ENCODE data around the gene TBATA. TPM values are rescaled to one million over a fixed set of nuclear protein-coding genes. Genes with fewer than 3 reads are reported as not detected.

TBATA gene
- total and polyA plus RNA-seq, 4 experiments from 2014 or later, result not detected

DNA sequence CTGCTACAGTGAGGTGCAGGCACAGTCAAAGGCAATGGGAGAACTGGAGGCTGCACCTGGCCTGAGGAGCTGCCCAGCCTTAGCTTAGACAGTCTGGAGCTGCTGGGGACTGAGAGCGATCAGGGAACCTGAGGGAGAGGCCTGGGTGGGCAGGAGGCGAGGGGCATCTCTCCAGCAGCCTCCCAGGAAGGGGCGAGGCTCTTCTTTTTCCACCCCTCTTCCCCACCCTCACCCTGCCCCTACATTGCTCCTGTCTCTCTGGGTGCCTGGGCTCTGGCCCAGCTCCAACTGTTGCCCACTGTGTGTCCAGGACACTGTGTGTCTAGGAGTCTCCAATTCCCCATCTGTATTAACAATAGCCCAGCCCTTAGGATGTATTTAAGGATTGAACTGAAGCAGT lies 36.9 kb downstream of the TBATA start:
- H3K4me1 ChIP-seq (ENCODE audit: insufficient read depth, low read length), result no peaks in the 10 kb centered on the region
- H3K4me3 ChIP-seq (ENCODE audit: low read length in 2 of 2), result no peak overlapping the region
- no peaks in the 10 kb centered on the region for H3K36me3 ChIP-seq (ENCODE audit: insufficient read depth, low read length)
- Mint-ChIP-seq H3K27ac (no peak overlapping the region), H3K36me3 (no peaks in the 10 kb centered on the region), H3K4me3 (no peak overlapping the region), H3K9me3 (peaks cover 0 to 1% (median 0%) of the 10 kb centered on the region in 8 donors), H3K27me3 (peaks cover 0 to 1% of the 10 kb centered on the region in 2 donors), H3K4me1 (no peaks in the 10 kb centered on the region)
- POLR2A ChIA-PET (ENCODE audit: partially characterized antibody), result no interaction called here
- intact Hi-C loops (cut with micrococcal nuclease), result no loop called here
- no peaks in the 10 kb centered on the region for H3K9me3 ChIP-seq (ENCODE audit: control insufficient read depth in 1 of 2, low read length in 2 of 2)
- CTCF ChIA-PET (ENCODE audit: partially characterized antibody), result interaction anchor here (1.0 kb wide), 1 partner anchor 10 kb away, joined by 3 read pairs; no protein-coding TSS in a partner anchor
- DNase-seq, result no peak
- H3K27me3 ChIP-seq (ENCODE audit: insufficient read depth, low read length), result no peaks in the 10 kb centered on the region
- H3K27ac ChIP-seq (ENCODE audit: low read depth, low read length), result no peak overlapping the region

DNA sequence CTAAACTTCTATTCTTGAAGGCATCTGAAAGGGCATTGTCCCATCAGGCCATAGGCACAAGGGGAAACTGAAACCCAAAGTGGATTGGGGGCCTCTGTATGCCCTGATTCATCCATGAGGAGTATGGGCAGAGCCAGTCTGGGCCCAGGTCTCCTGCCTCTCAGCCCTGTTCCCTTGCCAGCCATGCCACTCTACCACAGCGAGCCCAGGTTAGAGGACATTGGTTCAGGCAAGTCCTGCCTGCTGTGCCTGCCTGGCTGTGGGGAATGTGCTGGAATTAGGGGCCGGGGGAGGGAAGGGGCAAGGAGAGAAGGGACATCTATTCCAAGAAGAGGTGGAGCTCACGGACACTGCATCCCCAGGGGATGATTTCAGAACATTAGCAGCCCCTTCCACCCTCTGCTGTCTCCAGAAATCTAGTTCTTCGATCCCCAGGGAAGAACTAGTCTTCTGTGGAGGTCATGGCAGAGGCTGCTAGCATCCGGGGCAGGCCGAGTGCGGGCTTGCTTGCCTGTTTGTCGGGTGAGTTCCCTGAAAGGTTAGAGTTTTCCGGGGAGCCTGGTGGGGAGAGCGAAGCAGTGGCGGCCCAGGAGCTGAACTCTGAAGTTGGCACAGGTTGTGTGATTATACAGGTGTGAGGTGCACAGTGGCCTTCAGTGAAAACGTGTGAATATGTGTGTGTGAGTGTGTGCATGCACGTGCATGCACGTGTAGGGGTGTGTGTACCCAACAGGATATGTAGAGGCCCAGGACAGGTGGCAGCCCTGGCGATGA lies 37.8 kb downstream of the TBATA start:
- peaks cover 0 to 1% (median 0%) of the 10 kb centered on the region in 8 donors for H3K9me3 Mint-ChIP-seq
- Histone ChIP-seq H3K9me3 (ENCODE audit: control insufficient read depth in 1 of 2, low read length in 2 of 2) (no peaks in the 10 kb centered on the region), H3K27ac (ENCODE audit: low read depth, low read length) (no peak overlapping the region), H3K4me3 (ENCODE audit: low read length in 2 of 2) (no peak overlapping the region), H3K27me3 (ENCODE audit: insufficient read depth, low read length) (no peaks in the 10 kb centered on the region), H3K36me3 (ENCODE audit: insufficient read depth, low read length) (no peaks in the 10 kb centered on the region), H3K4me1 (ENCODE audit: insufficient read depth, low read length) (no peaks in the 10 kb centered on the region)
- ChIA-PET CTCF (ENCODE audit: partially characterized antibody) (no interaction called here), POLR2A (ENCODE audit: partially characterized antibody) (no interaction called here)
- peak overlapping the region in 1 of 8 donors; percentile 36 for H3K4me3 Mint-ChIP-seq
- peaks cover 0 to 1% of the 10 kb centered on the region in 2 donors for H3K27me3 Mint-ChIP-seq
- H3K4me1 Mint-ChIP-seq, result peaks cover 0 to 2% (median 0%) of the 10 kb centered on the region in 4 donors
- H3K27ac Mint-ChIP-seq, result peak overlapping the region in 1 of 7 donors; percentile 18
- intact Hi-C loops (cut with micrococcal nuclease), result no loop called here
- H3K36me3 Mint-ChIP-seq, result no peaks in the 10 kb centered on the region
- DNase-seq, result no peak

DNA sequence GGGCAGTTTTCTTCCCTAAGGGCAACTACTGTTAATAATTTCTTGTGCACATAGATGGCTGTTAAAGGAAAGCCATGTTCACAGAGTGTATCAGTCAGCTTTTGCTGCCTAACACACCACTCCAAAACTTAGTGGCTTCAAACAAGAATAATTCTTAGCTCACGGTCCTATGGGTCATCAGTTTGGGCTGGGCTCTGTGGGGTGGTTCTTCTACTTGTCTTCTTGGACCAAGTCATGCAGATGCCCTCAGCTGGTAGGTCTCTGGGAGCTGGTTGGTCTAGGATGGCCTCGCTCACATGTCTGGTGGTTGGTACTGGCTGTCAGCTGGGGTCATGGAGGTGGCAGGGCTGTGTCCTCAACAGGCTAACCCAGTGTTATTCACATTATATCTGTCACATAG lies 39.6 kb downstream of the TBATA start:
- H3K27me3 Mint-ChIP-seq, result peaks cover 0 to 1% of the 10 kb centered on the region in 2 donors
- no peak overlapping the region for H3K27ac Mint-ChIP-seq
- Histone ChIP-seq H3K4me3 (ENCODE audit: low read length in 2 of 2) (no peak overlapping the region), H3K9me3 (ENCODE audit: control insufficient read depth in 1 of 2, low read length in 2 of 2) (no peaks in the 10 kb centered on the region), H3K27me3 (ENCODE audit: insufficient read depth, low read length) (no peaks in the 10 kb centered on the region), H3K27ac (ENCODE audit: low read depth, low read length) (no peak overlapping the region), H3K36me3 (ENCODE audit: insufficient read depth, low read length) (no peaks in the 10 kb centered on the region), H3K4me1 (ENCODE audit: insufficient read depth, low read length) (no peaks in the 10 kb centered on the region)
- H3K4me1 Mint-ChIP-seq, result peaks cover 0 to 2% (median 0%) of the 10 kb centered on the region in 4 donors
- POLR2A ChIA-PET (ENCODE audit: partially characterized antibody), result no interaction called here
- no peaks in the 10 kb centered on the region for H3K36me3 Mint-ChIP-seq
- DNase-seq, result no peak
- intact Hi-C loops (cut with micrococcal nuclease), result no loop called here
- H3K4me3 Mint-ChIP-seq, result no peak overlapping the region
- CTCF ChIA-PET (ENCODE audit: partially characterized antibody), result interaction anchor here (1.5 to 2.8 kb wide), 2 partner anchors 9 to 14 kb away, joined by 3 to 9 read pairs; no protein-coding TSS in a partner anchor
- H3K9me3 Mint-ChIP-seq, result peaks cover 0 to 1% (median 0%) of the 10 kb centered on the region in 8 donors

DNA sequence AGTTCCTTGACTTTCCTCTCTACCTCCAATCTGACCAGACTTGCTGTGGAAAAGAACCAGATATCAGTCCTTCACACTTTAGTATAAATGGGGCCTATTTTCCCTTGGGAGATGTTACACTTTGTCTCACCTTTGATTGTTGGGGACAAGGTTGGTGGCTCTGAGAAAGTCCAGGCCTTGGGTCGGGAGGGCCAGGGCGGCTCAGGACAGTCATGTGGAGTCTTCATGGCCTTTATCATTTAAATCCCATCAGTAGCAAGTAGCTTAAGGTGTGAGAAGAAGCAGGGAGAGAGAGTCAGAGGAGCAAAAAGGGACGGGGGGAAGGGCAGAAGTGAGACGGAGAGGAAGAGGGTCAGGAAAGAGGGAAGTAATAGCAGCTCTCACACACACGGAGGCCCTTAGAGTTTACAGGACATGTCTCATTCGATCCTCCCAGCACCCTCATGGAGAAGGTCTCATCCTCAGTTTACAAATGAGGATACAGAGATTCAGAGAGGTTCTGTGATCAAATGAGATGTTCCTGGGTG lies 40.5 kb downstream of the TBATA start:
- Mint-ChIP-seq H3K9me3 (peaks cover 0 to 1% (median 0%) of the 10 kb centered on the region in 8 donors), H3K27ac (no peak overlapping the region), H3K27me3 (peaks cover 0 to 1% of the 10 kb centered on the region in 2 donors), H3K36me3 (no peaks in the 10 kb centered on the region), H3K4me3 (no peak overlapping the region), H3K4me1 (peaks cover 0 to 2% (median 0%) of the 10 kb centered on the region in 4 donors)
- H3K27ac ChIP-seq (ENCODE audit: low read depth, low read length), result no peak overlapping the region
- H3K36me3 ChIP-seq (ENCODE audit: insufficient read depth, low read length), result no peaks in the 10 kb centered on the region
- H3K4me3 ChIP-seq (ENCODE audit: low read length in 2 of 2), result no peak overlapping the region
- intact Hi-C loops (cut with micrococcal nuclease), result no loop called here
- CTCF ChIA-PET (ENCODE audit: partially characterized antibody), result interaction anchor here (1.5 to 2.8 kb wide), 2 partner anchors 10 to 13 kb away, joined by 3 to 9 read pairs; no protein-coding TSS in a partner anchor
- no peaks in the 10 kb centered on the region for H3K9me3 ChIP-seq (ENCODE audit: control insufficient read depth in 1 of 2, low read length in 2 of 2)
- POLR2A ChIA-PET (ENCODE audit: partially characterized antibody), result no interaction called here
- no peaks in the 10 kb centered on the region for H3K4me1 ChIP-seq (ENCODE audit: insufficient read depth, low read length)
- H3K27me3 ChIP-seq (ENCODE audit: insufficient read depth, low read length), result no peaks in the 10 kb centered on the region
- DNase-seq, result no peak

DNA sequence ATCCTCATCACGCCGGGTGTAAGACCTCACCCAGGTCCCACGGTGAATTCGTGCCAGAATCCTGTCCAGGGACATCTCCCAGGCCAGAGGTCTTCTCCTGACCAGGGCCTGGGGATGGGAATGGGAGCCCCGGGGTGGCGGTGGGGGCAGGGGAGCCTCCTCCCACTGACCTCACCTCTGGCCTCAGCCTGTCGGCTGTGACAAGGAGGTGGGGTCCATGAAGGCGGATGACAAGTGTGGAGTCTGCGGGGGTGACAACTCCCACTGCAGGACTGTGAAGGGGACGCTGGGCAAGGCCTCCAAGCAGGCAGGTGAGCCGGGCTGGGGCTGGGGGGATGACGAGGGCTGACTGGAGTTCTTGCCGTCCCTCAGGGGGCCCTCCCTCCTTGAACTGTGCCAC lies 41.3 kb downstream of the TBATA start:
- POLR2A ChIA-PET (ENCODE audit: partially characterized antibody), result no interaction called here
- Mint-ChIP-seq H3K36me3 (no peaks in the 10 kb centered on the region), H3K27ac (no peak overlapping the region), H3K9me3 (peaks cover 0 to 1% (median 0%) of the 10 kb centered on the region in 8 donors), H3K27me3 (peaks cover 0 to 1% of the 10 kb centered on the region in 2 donors), H3K4me1 (peaks cover 0 to 2% (median 0%) of the 10 kb centered on the region in 4 donors), H3K4me3 (no peak overlapping the region)
- no peak overlapping the region for H3K27ac ChIP-seq (ENCODE audit: low read depth, low read length)
- H3K4me1 ChIP-seq (ENCODE audit: insufficient read depth, low read length), result no peaks in the 10 kb centered on the region
- H3K4me3 ChIP-seq (ENCODE audit: low read length in 2 of 2), result no peak overlapping the region
- H3K9me3 ChIP-seq (ENCODE audit: control insufficient read depth in 1 of 2, low read length in 2 of 2), result no peaks in the 10 kb centered on the region
- intact Hi-C loops (cut with micrococcal nuclease), result no loop called here
- H3K36me3 ChIP-seq (ENCODE audit: insufficient read depth, low read length), result no peaks in the 10 kb centered on the region
- CTCF ChIA-PET (ENCODE audit: partially characterized antibody), result interaction anchor here (2.8 kb wide), 1 partner anchor 11 kb away, joined by 9 read pairs; no protein-coding TSS in a partner anchor
- DNase-seq, result no peak
- H3K27me3 ChIP-seq (ENCODE audit: insufficient read depth, low read length), result no peaks in the 10 kb centered on the region

DNA sequence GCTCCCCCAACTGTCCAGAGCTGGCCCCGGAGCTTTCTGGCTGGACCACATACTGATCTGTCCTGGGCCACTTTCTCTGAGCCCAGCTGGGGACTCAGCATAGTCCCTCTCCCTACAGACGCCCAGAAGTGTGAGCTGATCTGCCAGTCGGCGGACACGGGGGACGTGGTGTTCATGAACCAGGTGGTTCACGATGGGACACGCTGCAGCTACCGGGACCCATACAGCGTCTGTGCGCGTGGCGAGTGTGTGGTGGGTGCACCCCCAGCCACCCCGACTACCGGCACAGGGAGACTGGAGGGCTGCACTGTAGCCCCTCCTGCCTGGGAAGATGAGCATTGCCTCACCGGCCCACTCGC lies 41.8 kb downstream of the TBATA start:
- H3K36me3 Mint-ChIP-seq, result no peaks in the 10 kb centered on the region
- H3K36me3 ChIP-seq (ENCODE audit: insufficient read depth, low read length), result no peaks in the 10 kb centered on the region
- no peak overlapping the region for H3K27ac ChIP-seq (ENCODE audit: low read depth, low read length)
- ChIA-PET POLR2A (ENCODE audit: partially characterized antibody) (no interaction called here), CTCF (ENCODE audit: partially characterized antibody) (no interaction called here)
- peaks cover 0 to 1% (median 0%) of the 10 kb centered on the region in 8 donors for H3K9me3 Mint-ChIP-seq
- H3K4me1 ChIP-seq (ENCODE audit: insufficient read depth, low read length), result no peaks in the 10 kb centered on the region
- peaks cover 0 to 2% (median 0%) of the 10 kb centered on the region in 4 donors for H3K4me1 Mint-ChIP-seq
- DNase-seq, result no peak
- H3K4me3 Mint-ChIP-seq, result no peak overlapping the region
- no peaks in the 10 kb centered on the region for H3K27me3 ChIP-seq (ENCODE audit: insufficient read depth, low read length)
- H3K27ac Mint-ChIP-seq, result no peak overlapping the region
- no peaks in the 10 kb centered on the region for H3K9me3 ChIP-seq (ENCODE audit: control insufficient read depth in 1 of 2, low read length in 2 of 2)
- intact Hi-C loops (cut with micrococcal nuclease), result no loop called here
- H3K27me3 Mint-ChIP-seq, result peaks cover 0 to 1% of the 10 kb centered on the region in 2 donors
- H3K4me3 ChIP-seq (ENCODE audit: low read length in 2 of 2), result no peak overlapping the region

DNA sequence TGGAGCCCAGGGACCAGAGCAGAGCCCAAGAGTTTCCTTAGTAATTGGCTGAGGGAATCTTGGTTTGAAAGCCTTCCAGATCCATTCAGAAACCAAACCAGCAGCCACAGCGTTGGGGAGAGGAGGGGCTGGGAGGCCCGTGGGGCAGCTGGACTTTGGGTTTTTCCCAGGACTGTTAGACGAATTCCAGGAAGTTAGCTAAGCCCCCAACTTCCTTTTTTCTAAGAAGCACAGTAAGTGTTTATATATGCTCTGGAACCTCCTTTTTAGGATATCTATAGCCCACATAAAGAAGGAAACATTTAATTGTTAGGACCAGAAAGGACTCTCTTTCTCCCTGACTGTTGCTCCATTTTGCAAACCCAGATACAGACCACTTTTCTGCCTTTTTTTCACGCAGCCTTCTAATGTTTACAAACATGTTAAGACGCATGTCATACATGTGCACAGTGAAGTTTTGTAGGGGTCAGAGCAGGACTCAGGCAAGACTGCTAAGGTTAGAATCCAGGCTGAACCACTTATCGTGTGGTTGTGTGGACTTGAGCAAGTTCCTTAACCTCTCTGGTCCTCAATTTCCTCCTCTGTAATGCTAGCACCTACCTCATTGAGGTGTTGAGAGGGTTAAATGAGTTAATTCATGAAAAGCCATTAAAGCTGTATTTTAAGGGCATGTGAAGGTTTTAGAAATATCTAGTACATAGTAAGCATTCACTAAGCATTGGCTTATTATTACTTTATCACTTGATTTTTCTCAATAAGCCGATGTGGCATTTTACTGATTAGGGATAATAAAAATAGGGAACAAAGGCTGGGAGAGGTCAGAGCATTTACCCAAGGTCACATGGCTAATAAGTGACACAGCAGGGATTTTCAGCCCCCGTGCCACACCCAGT lies 42.4 kb downstream of the TBATA start:
- H3K9me3 ChIP-seq (ENCODE audit: control insufficient read depth in 1 of 2, low read length in 2 of 2), result no peaks in the 10 kb centered on the region
- Mint-ChIP-seq H3K9me3 (peaks cover 0 to 1% (median 0%) of the 10 kb centered on the region in 8 donors), H3K4me1 (peaks cover 0 to 2% (median 0%) of the 10 kb centered on the region in 4 donors), H3K36me3 (no peaks in the 10 kb centered on the region), H3K27ac (no peak overlapping the region), H3K27me3 (peaks cover 0 to 1% of the 10 kb centered on the region in 2 donors), H3K4me3 (no peak overlapping the region)
- DNase-seq, result no peak
- ChIA-PET CTCF (ENCODE audit: partially characterized antibody) (no interaction called here), POLR2A (ENCODE audit: partially characterized antibody) (no interaction called here)
- H3K27ac ChIP-seq (ENCODE audit: low read depth, low read length), result no peak overlapping the region
- no peak overlapping the region for H3K4me3 ChIP-seq (ENCODE audit: low read length in 2 of 2)
- intact Hi-C loops (cut with micrococcal nuclease), result no loop called here
- no peaks in the 10 kb centered on the region for H3K36me3 ChIP-seq (ENCODE audit: insufficient read depth, low read length)
- H3K4me1 ChIP-seq (ENCODE audit: insufficient read depth, low read length), result no peaks in the 10 kb centered on the region
- no peaks in the 10 kb centered on the region for H3K27me3 ChIP-seq (ENCODE audit: insufficient read depth, low read length)
